Gastrocnemius medialis (tissue), 4 donors: ENCODE data around the gene DRC7.

Experiments used
- CTCF ChIP-seq, 5 experiments: fragments of 450-650 bp in 3 of 5; fragments of 200-600 bp in 2 of 5; sonication (generic) in 2 of 5; IDR thresholded peaks in 4 of 5; conservative IDR thresholded peaks in 1 of 5; 1 replicate in 4 of 5; 2 replicates in 1 of 5; pipeline ENCODE4 v1.5.1; 2016 to 2019; ENCODE audit warnings: antibody characterized with exemption in 5 of 5, mild to moderate bottlenecking in 3 of 5, moderate library complexity in 3 of 5
- POLR2A ChIP-seq, 2 donors: fragments of 450-650 bp; IDR thresholded peaks; one replicate each; pipeline ENCODE4 v1.6.1; 2017; ENCODE audit warnings: antibody characterized with exemption in 2 of 2, mild to moderate bottlenecking in 2 of 2, moderate library complexity in 2 of 2

- no peak for TF ChIP-seq CTCF (IDR thresholded peaks at IDR 0.05 in 4 of 5, conservative IDR thresholded peaks at IDR 0.05 in 1 of 5)
- TF ChIP-seq POLR2A (IDR thresholded peaks at IDR 0.05) = no peak
Observed at GRCh38 chr16:57734308-57734924, 39.8 kb downstream of the DRC7 start.
